ENCODE results near the gene SORCS2. TPM values are rescaled to one million over a fixed set of nuclear protein-coding genes. Genes with fewer than 3 reads are reported as not detected.

Gene SORCS2
- total RNA-seq, 1 experiment from 2014 or later: 4.1 TPM

DNA sequence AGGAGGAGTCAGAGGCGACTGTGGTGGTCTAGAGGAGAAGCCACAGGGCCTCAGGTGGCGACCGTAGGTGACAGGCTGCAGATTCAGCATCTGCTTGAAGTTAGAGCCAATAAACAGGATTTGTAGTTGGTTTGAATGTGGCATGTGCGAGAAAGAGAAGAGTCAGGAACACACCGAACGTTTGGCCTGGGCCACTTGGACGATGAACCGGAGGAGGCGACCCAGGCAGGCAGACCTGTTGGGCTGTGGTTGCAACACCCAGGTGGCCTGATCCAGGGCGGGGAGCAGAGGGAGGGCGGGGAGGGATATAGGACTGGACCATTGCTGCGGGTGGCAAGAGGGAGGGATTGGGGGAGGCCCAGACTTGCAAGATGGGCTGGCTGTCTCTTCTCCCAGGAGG is 252.4 kb downstream of the SORCS2 start:
- intact Hi-C loops (cut with micrococcal nuclease): no loop called here
- Histone ChIP-seq H3K9me3 (ENCODE audit: low read length) (no peaks in the 10 kb centered on the region), H3K27me3 (ENCODE audit: low read length) (no peaks in the 10 kb centered on the region), H2AFZ (ENCODE audit: low read length) (no peak overlapping the region), H3K4me3 (ENCODE audit: low read length) (no peak overlapping the region), H3K36me3 (ENCODE audit: low read depth, low read length) (no peaks in the 10 kb centered on the region), H3F3A (ENCODE audit: low read length, unreplicated experiment) (no peaks in the 10 kb centered on the region), H3K27ac (ENCODE audit: low read length) (no peak overlapping the region), H3K4me1 (ENCODE audit: insufficient read depth, low read length) (no peaks in the 10 kb centered on the region), H3K9me2 (replicated peaks; ENCODE audit: low read length) (no peaks in the 10 kb centered on the region), H3K4me2 (ENCODE audit: low read length) (no peak overlapping the region), H4K20me1 (ENCODE audit: low read length) (no peaks in the 10 kb centered on the region), H3K79me2 (ENCODE audit: low read length) (no peaks in the 10 kb centered on the region), H3K9ac (ENCODE audit: low read length) (no peak overlapping the region)
- ChIA-PET CTCF (no interaction called here), POLR2A (ENCODE audit: unreplicated experiment) (no interaction called here)
- DNase-seq: no peak
- ATAC-seq: no peak
- no TSS peak for BruUV-seq (replicated peaks)
- TF ChIP-seq EZH2 (IDR thresholded peaks at IDR 0.05; ENCODE audit: low read length, unreplicated experiment) (no peak), EZH2phosphoT487 (IDR thresholded peaks at IDR 0.05; ENCODE audit: borderline replicate concordance, low read length) (no peak)
- TF ChIP-seq, protein P1, sequence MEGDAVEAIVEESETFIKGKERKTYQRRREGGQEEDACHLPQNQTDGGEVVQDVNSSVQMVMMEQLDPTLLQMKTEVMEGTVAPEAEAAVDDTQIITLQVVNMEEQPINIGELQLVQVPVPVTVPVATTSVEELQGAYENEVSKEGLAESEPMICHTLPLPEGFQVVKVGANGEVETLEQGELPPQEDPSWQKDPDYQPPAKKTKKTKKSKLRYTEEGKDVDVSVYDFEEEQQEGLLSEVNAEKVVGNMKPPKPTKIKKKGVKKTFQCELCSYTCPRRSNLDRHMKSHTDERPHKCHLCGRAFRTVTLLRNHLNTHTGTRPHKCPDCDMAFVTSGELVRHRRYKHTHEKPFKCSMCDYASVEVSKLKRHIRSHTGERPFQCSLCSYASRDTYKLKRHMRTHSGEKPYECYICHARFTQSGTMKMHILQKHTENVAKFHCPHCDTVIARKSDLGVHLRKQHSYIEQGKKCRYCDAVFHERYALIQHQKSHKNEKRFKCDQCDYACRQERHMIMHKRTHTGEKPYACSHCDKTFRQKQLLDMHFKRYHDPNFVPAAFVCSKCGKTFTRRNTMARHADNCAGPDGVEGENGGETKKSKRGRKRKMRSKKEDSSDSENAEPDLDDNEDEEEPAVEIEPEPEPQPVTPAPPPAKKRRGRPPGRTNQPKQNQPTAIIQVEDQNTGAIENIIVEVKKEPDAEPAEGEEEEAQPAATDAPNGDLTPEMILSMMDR (conservative IDR thresholded peaks at IDR 0.05; ENCODE audit: low read depth, low read length): no peak

DNA sequence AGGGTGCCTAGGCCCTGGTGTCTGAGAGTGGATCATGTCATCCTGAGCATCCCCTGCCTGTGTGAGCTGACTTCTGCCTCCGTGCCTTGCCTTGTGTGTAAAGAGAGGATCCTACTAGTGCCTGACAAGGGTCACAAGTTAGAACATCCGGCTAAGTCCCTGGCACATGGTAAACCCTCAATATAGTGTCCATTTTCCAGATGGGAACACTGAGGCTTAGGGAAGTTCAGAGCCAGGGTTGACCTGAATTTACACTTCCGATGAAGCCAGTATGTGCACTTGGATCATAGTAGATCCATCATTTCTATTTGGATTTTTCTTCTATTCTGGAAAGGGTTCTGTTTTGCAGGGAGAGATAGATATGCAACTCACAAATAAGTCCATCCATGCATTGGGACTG is 254.9 kb downstream of the SORCS2 start:
- Histone ChIP-seq H3K27me3 (ENCODE audit: low read length) (no peaks in the 10 kb centered on the region), H3K4me3 (ENCODE audit: low read length) (no peak overlapping the region), H3K4me2 (ENCODE audit: low read length) (no peak overlapping the region), H2AFZ (ENCODE audit: low read length) (no peak overlapping the region), H3F3A (ENCODE audit: low read length, unreplicated experiment) (no peaks in the 10 kb centered on the region), H3K79me2 (ENCODE audit: low read length) (no peaks in the 10 kb centered on the region), H3K27ac (ENCODE audit: low read length) (no peak overlapping the region), H3K36me3 (ENCODE audit: low read depth, low read length) (no peaks in the 10 kb centered on the region), H3K4me1 (ENCODE audit: insufficient read depth, low read length) (no peaks in the 10 kb centered on the region), H3K9me2 (replicated peaks; ENCODE audit: low read length) (no peaks in the 10 kb centered on the region), H3K9ac (ENCODE audit: low read length) (no peak overlapping the region), H4K20me1 (ENCODE audit: low read length) (no peaks in the 10 kb centered on the region), H3K9me3 (ENCODE audit: low read length) (no peaks in the 10 kb centered on the region)
- intact Hi-C loops (cut with micrococcal nuclease): no loop called here
- ChIA-PET POLR2A (ENCODE audit: unreplicated experiment) (no interaction called here), CTCF (no interaction called here)
- TF ChIP-seq EZH2 (IDR thresholded peaks at IDR 0.05; ENCODE audit: low read length, unreplicated experiment) (no peak), EZH2phosphoT487 (IDR thresholded peaks at IDR 0.05; ENCODE audit: borderline replicate concordance, low read length) (no peak)
- TF ChIP-seq, protein P1 (conservative IDR thresholded peaks at IDR 0.05; ENCODE audit: low read depth, low read length): no peak
- no TSS peak for BruUV-seq (replicated peaks)
- no peak for DNase-seq
- ATAC-seq: no peak

DNA sequence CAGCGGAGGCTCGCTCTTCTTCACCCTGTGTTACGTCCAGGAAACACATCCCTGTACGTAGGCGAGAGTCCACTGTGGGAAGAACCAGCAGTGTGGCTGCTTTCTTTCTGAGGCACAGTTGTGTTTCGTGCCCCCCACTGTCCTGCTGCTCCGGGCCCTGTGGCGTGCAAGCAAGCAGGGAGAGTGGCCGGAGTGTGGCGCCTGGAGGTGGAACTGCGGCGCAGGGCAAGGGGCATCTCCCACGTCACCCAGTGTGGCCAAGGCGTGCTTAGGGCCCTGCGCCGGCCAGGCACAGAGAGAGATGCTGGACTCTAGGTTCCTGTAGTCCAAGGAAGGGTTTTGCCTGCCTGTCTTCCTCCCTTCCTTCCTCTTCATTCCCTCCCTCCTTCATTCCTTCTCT is 255.7 kb downstream of the SORCS2 start:
- no peaks in the 10 kb centered on the region for H3K9me3 ChIP-seq (ENCODE audit: low read length)
- H3F3A ChIP-seq (ENCODE audit: low read length, unreplicated experiment): no peaks in the 10 kb centered on the region
- intact Hi-C loops (cut with micrococcal nuclease): no loop called here
- H3K9me2 ChIP-seq (replicated peaks; ENCODE audit: low read length): no peaks in the 10 kb centered on the region
- H4K20me1 ChIP-seq (ENCODE audit: low read length): no peaks in the 10 kb centered on the region
- no TSS peak for BruUV-seq (replicated peaks)
- CTCF ChIA-PET: no interaction called here
- no peak for TF ChIP-seq EZH2 (IDR thresholded peaks at IDR 0.05; ENCODE audit: low read length, unreplicated experiment)
- no peak for TF ChIP-seq EZH2phosphoT487 (IDR thresholded peaks at IDR 0.05; ENCODE audit: borderline replicate concordance, low read length)
- TF ChIP-seq, protein P1 (conservative IDR thresholded peaks at IDR 0.05; ENCODE audit: low read depth, low read length): no peak
- no peak overlapping the region for H3K27ac ChIP-seq (ENCODE audit: low read length)
- no peaks in the 10 kb centered on the region for H3K36me3 ChIP-seq (ENCODE audit: low read depth, low read length)
- no peaks in the 10 kb centered on the region for H3K27me3 ChIP-seq (ENCODE audit: low read length)
- H3K79me2 ChIP-seq (ENCODE audit: low read length): no peaks in the 10 kb centered on the region
- POLR2A ChIA-PET (ENCODE audit: unreplicated experiment): no interaction called here
- no peaks in the 10 kb centered on the region for H3K4me1 ChIP-seq (ENCODE audit: insufficient read depth, low read length)
- no peak for DNase-seq
- no peak overlapping the region for H3K4me2 ChIP-seq (ENCODE audit: low read length)
- H2AFZ ChIP-seq (ENCODE audit: low read length): no peak overlapping the region
- no peak overlapping the region for H3K4me3 ChIP-seq (ENCODE audit: low read length)
- H3K9ac ChIP-seq (ENCODE audit: low read length): no peak overlapping the region
- ATAC-seq: no peak

All from PC-3 (cell line).